Ectodermal cell (in vitro differentiated cells): Measurements from ENCODE around the gene KANSL1.

Source experiments
- H3K27ac ChIP-seq: 2 replicates; pipeline ENCODE4 v1.7.0; 2013; ENCODE audit warnings: mild to moderate bottlenecking, low read depth, low read length; ENCODE audit not compliant: insufficient read depth, poor library complexity, severe bottlenecking
- H3K27me3 ChIP-seq: 2 replicates; pipeline ENCODE4 v1.7.0; 2013; ENCODE audit warnings: mild to moderate bottlenecking, low read length; ENCODE audit not compliant: insufficient read depth, control insufficient read depth, poor library complexity, severe bottlenecking
- H3K36me3 ChIP-seq: one replicate; pipeline ENCODE4 v1.7.0; 2013; ENCODE audit warnings: low read length; ENCODE audit not compliant: control insufficient read depth, insufficient read depth
- H3K4me1 ChIP-seq: one replicate; pipeline ENCODE4 v1.7.0; 2013; ENCODE audit warnings: low read length; ENCODE audit not compliant: control insufficient read depth, insufficient read depth
- H3K4me3 ChIP-seq: 2 replicates; pipeline ENCODE4 v1.7.0; 2013; ENCODE audit warnings: low read depth, low read length, control low read depth; ENCODE audit not compliant: insufficient read depth
- H3K9me3 ChIP-seq: 2 replicates; pipeline ENCODE4 v1.7.0; 2013; ENCODE audit warnings: mild to moderate bottlenecking, low read length, moderate library complexity; ENCODE audit not compliant: control insufficient read depth
- WGBS, 2 experiments: methylation state at CpG; one replicate each; pipeline ENCODE4 v1.1.7; 2013; ENCODE audit warnings: missing lambda C conversion rate in 2 of 2; 5-methylcytosine and 5-hydroxymethylcytosine counted together

Gene KANSL1

GRCh38 chr17:46046957-46047356, 146.3 kb downstream of the KANSL1 start:
- 95 to 97% methylated on average over 1 of the region's 1 CpG for WGBS, 2 experiments
- no peaks in the 10 kb centered on the region for H3K4me1 ChIP-seq
- no peak overlapping the region for H3K27ac ChIP-seq
- no peak overlapping the region for H3K4me3 ChIP-seq
- H3K9me3 ChIP-seq = no peaks in the 10 kb centered on the region
- H3K27me3 ChIP-seq = no peaks in the 10 kb centered on the region
- peaks cover 44% of the 10 kb centered on the region for H3K36me3 ChIP-seq

GRCh38 chr17:46045639-46046038, 147.6 kb downstream of the KANSL1 start:
- H3K36me3 ChIP-seq = peaks cover 32% of the 10 kb centered on the region
- 89 to 95% methylated on average over 3 of the region's 3 CpGs for WGBS, 2 experiments
- H3K9me3 ChIP-seq = no peaks in the 10 kb centered on the region
- peak overlapping the region; percentile 6 for H3K27ac ChIP-seq
- H3K4me1 ChIP-seq = no peaks in the 10 kb centered on the region
- no peak overlapping the region for H3K4me3 ChIP-seq
- H3K27me3 ChIP-seq = no peaks in the 10 kb centered on the region

- no peak overlapping the region for H3K4me3 ChIP-seq
- H3K36me3 ChIP-seq = peaks cover 28% of the 10 kb centered on the region
- no peaks in the 10 kb centered on the region for H3K27me3 ChIP-seq
- no peak overlapping the region for H3K27ac ChIP-seq
- H3K9me3 ChIP-seq = no peaks in the 10 kb centered on the region
- 95 to 98% methylated on average over 2 of the region's 2 CpGs for WGBS, 2 experiments
- no peaks in the 10 kb centered on the region for H3K4me1 ChIP-seq
Measured at GRCh38 chr17:46044989-46045388, 148.2 kb downstream of the KANSL1 start.

GRCh38 chr17:46044286-46044928, 148.8 kb downstream of the KANSL1 start:
- H3K36me3 ChIP-seq = peaks cover 27% of the 10 kb centered on the region
- 76 to 80% methylated on average over 5 of the region's 5 CpGs for WGBS, 2 experiments
- H3K27ac ChIP-seq = no peak overlapping the region
- H3K9me3 ChIP-seq = no peaks in the 10 kb centered on the region
- H3K4me3 ChIP-seq = no peak overlapping the region
- no peaks in the 10 kb centered on the region for H3K4me1 ChIP-seq
- H3K27me3 ChIP-seq = no peaks in the 10 kb centered on the region

GRCh38 chr17:46043606-46044005, 149.6 kb downstream of the KANSL1 start:
- Histone ChIP-seq H3K36me3 (peaks cover 31% of the 10 kb centered on the region), H3K4me1 (no peaks in the 10 kb centered on the region), H3K4me3 (no peak overlapping the region), H3K27me3 (no peaks in the 10 kb centered on the region), H3K9me3 (no peaks in the 10 kb centered on the region), H3K27ac (no peak overlapping the region)
- WGBS, 2 experiments = 90 to 95% methylated on average over 3 of the region's 3 CpGs

GRCh38 chr17:46042925-46043324, 150.3 kb downstream of the KANSL1 start:
- H3K4me3 ChIP-seq = no peak overlapping the region
- H3K4me1 ChIP-seq = no peaks in the 10 kb centered on the region
- no peaks in the 10 kb centered on the region for H3K27me3 ChIP-seq
- WGBS, 2 experiments = 85 to 100% methylated on average over 2 to 3 of the region's 3 CpGs
- no peaks in the 10 kb centered on the region for H3K9me3 ChIP-seq
- H3K36me3 ChIP-seq = peaks cover 31% of the 10 kb centered on the region
- H3K27ac ChIP-seq = no peak overlapping the region

- no peaks in the 10 kb centered on the region for H3K9me3 ChIP-seq
- 93 to 96% methylated on average over 2 of the region's 2 CpGs for WGBS, 2 experiments
- H3K4me3 ChIP-seq = no peak overlapping the region
- no peaks in the 10 kb centered on the region for H3K4me1 ChIP-seq
- H3K36me3 ChIP-seq = peaks cover 31% of the 10 kb centered on the region
- no peak overlapping the region for H3K27ac ChIP-seq
- H3K27me3 ChIP-seq = no peaks in the 10 kb centered on the region
Measured at GRCh38 chr17:46042246-46042645, 151.0 kb downstream of the KANSL1 start.

- H3K27ac ChIP-seq = no peak overlapping the region
- no peaks in the 10 kb centered on the region for H3K27me3 ChIP-seq
- no peaks in the 10 kb centered on the region for H3K4me1 ChIP-seq
- 92 to 93% methylated on average over 5 of the region's 5 CpGs for WGBS, 2 experiments
- H3K9me3 ChIP-seq = no peaks in the 10 kb centered on the region
- H3K4me3 ChIP-seq = no peak overlapping the region
- H3K36me3 ChIP-seq = peaks cover 48% of the 10 kb centered on the region
Measured at GRCh38 chr17:46039592-46040186, 153.5 kb downstream of the KANSL1 start.

GRCh38 chr17:46038937-46039336, 154.3 kb downstream of the KANSL1 start:
- H3K4me1 ChIP-seq = no peaks in the 10 kb centered on the region
- no peaks in the 10 kb centered on the region for H3K9me3 ChIP-seq
- no peak overlapping the region for H3K4me3 ChIP-seq
- H3K36me3 ChIP-seq = peaks cover 55% of the 10 kb centered on the region
- H3K27ac ChIP-seq = no peak overlapping the region
- 96 to 98% methylated on average over 12 of the region's 12 CpGs for WGBS, 2 experiments
- H3K27me3 ChIP-seq = no peaks in the 10 kb centered on the region

GRCh38 chr17:46038414-46038813, 154.8 kb downstream of the KANSL1 start:
- Histone ChIP-seq H3K27me3 (no peaks in the 10 kb centered on the region), H3K4me1 (no peaks in the 10 kb centered on the region), H3K27ac (no peak overlapping the region), H3K36me3 (peaks cover 60% of the 10 kb centered on the region), H3K9me3 (no peaks in the 10 kb centered on the region), H3K4me3 (no peak overlapping the region)
- WGBS, 2 experiments = 96 to 98% methylated on average over 6 of the region's 6 CpGs
